ENCODE data around the gene NEUROD6. TPM values are rescaled to one million over a fixed set of nuclear protein-coding genes. Genes with fewer than 3 reads are reported as not detected.

NEUROD6 gene
- total and polyA plus RNA-seq, 10 donors, result not detected

GRCh38 chr7:31335161-31335856 lies 5.2 kb downstream of the NEUROD6 start:
- Histone ChIP-seq H3K27ac (no peak overlapping the region), H3K9me3 (peaks cover 0 to 3% (median 0%) of the 10 kb centered on the region in 8 donors), H3K27me3 (replicated peaks in 1 of 7) (peaks cover 0 to 46% (median 24%) of the 10 kb centered on the region in 7 donors), H3K4me1 (peaks cover 0 to 14% (median 2%) of the 10 kb centered on the region in 6 donors), H3K36me3 (no peaks in the 10 kb centered on the region), H3K4me3 (no peak overlapping the region)
- TF ChIP-seq POLR2A (IDR thresholded peaks at IDR 0.05), result no peak
- TF ChIP-seq CTCF (IDR thresholded peaks at IDR 0.05 in 8 of 11, conservative IDR thresholded peaks at IDR 0.05 in 3 of 11), result no peak
- TF ChIP-seq POLR2AphosphoS5 (IDR thresholded peaks at IDR 0.05), result no peak
- DNase-seq, result no peak
- WGBS, 5 donors, result 52 to 62% (median 58%) methylated on average over 16 of the region's 16 CpGs
- intact Hi-C loops (cut with DNase I; ENCODE audit: low total_unique reads), result no loop called here

- DNase-seq, result no peak
- Histone ChIP-seq H3K4me3 (no peak overlapping the region), H3K36me3 (no peaks in the 10 kb centered on the region), H3K4me1 (peaks cover 0 to 14% (median 2%) of the 10 kb centered on the region in 6 donors), H3K27me3 (replicated peaks in 1 of 7) (peaks cover 0 to 38% (median 23%) of the 10 kb centered on the region in 7 donors), H3K27ac (no peak overlapping the region), H3K9me3 (peaks cover 0 to 3% (median 0%) of the 10 kb centered on the region in 8 donors)
- WGBS, 5 donors, result 88 to 97% (median 90%) methylated on average over 2 of the region's 2 CpGs
- TF ChIP-seq POLR2A (IDR thresholded peaks at IDR 0.05), result no peak
- TF ChIP-seq POLR2AphosphoS5 (IDR thresholded peaks at IDR 0.05), result no peak
- no peak for TF ChIP-seq CTCF (IDR thresholded peaks at IDR 0.05 in 8 of 11, conservative IDR thresholded peaks at IDR 0.05 in 3 of 11)
- intact Hi-C loops (cut with DNase I; ENCODE audit: low total_unique reads), result no loop called here
These were observed 7.2 kb downstream of the NEUROD6 start for GRCh38 chr7:31333291-31333690.

- TF ChIP-seq POLR2A (IDR thresholded peaks at IDR 0.05) (no peak), CTCF (IDR thresholded peaks at IDR 0.05 in 8 of 11, conservative IDR thresholded peaks at IDR 0.05 in 3 of 11) (no peak), POLR2AphosphoS5 (IDR thresholded peaks at IDR 0.05) (no peak)
- no peaks in the 10 kb centered on the region for H3K36me3 ChIP-seq
- H3K27ac ChIP-seq, result no peak overlapping the region
- peaks cover 0 to 12% (median 3%) of the 10 kb centered on the region in 8 donors for H3K9me3 ChIP-seq
- no peaks in the 10 kb centered on the region for H3K4me1 ChIP-seq
- DNase-seq, result no peak
- H3K4me3 ChIP-seq, result no peak overlapping the region
- intact Hi-C loops (cut with DNase I; ENCODE audit: low total_unique reads), result no loop called here
- 48 to 61% (median 57%) methylated on average over 2 of the region's 2 CpGs for whole genome bisulfite sequencing, 5 donors
- H3K27me3 ChIP-seq (replicated peaks in 1 of 7), result no peaks in the 10 kb centered on the region
These were observed 13.5 kb downstream of the NEUROD6 start for GRCh38 chr7:31327071-31327470.

GRCh38 chr7:31326416-31326815 lies 14.1 kb downstream of the NEUROD6 start:
- intact Hi-C loops (cut with DNase I; ENCODE audit: low total_unique reads), result no loop called here
- no peaks in the 10 kb centered on the region for H3K4me1 ChIP-seq
- TF ChIP-seq POLR2A (IDR thresholded peaks at IDR 0.05) (no peak), CTCF (IDR thresholded peaks at IDR 0.05 in 8 of 11, conservative IDR thresholded peaks at IDR 0.05 in 3 of 11) (no peak)
- DNase-seq, result no peak
- no peak overlapping the region for H3K27ac ChIP-seq
- WGBS, 5 donors, result 61 to 75% (median 70%) methylated on average over 2 of the region's 2 CpGs
- H3K36me3 ChIP-seq, result no peaks in the 10 kb centered on the region
- no peak overlapping the region for H3K4me3 ChIP-seq
- peaks cover 0 to 12% (median 3%) of the 10 kb centered on the region in 8 donors for H3K9me3 ChIP-seq
- H3K27me3 ChIP-seq (replicated peaks in 1 of 7), result no peaks in the 10 kb centered on the region
